Natural killer cell (primary cell): ENCODE data around the gene STK4. TPM values are rescaled to one million over a fixed set of nuclear protein-coding genes. Genes with fewer than 3 reads are reported as not detected.

Experiments used
- ATAC-seq, 3 donors: fragments of 150-1000 bp in 2 of 3; fragments of 200-7000 bp in 1 of 3; cut with Tn5 transposase; 1 replicate in 1 of 3; 2 replicates in 2 of 3; pipeline ENCODE4 v1.10.0; 2021; ENCODE audit warnings: mild to moderate bottlenecking in 2 of 3, moderate library complexity in 2 of 3
- DNase-seq, 2 donors: peaks; one replicate each; pipeline versions ENCODE4 v3.0.0 to v3.0.0-alpha.2; 2013 to 2021; ENCODE audit warnings: mixed read lengths in 1 of 2
- H3K27ac ChIP-seq: one replicate; pipeline ENCODE4 v1.5.1; 2013; ENCODE audit warnings: mild to moderate bottlenecking, low read length
- H3K27me3 ChIP-seq: one replicate; pipeline ENCODE4 v1.6.1; 2013; ENCODE audit warnings: low read length; ENCODE audit not compliant: control insufficient read depth, insufficient read depth
- H3K36me3 ChIP-seq: one replicate; pipeline ENCODE4 v1.6.1; 2013; ENCODE audit warnings: low read length; ENCODE audit not compliant: control insufficient read depth, insufficient read depth
- H3K4me1 ChIP-seq: one replicate; pipeline ENCODE4 v1.6.1; 2013; ENCODE audit warnings: low read length; ENCODE audit not compliant: control insufficient read depth, insufficient read depth
- H3K4me3 ChIP-seq: one replicate; pipeline ENCODE4 v1.5.1; 2013; ENCODE audit warnings: low read length
- H3K9me3 ChIP-seq: one replicate; pipeline ENCODE4 v1.6.1; 2013; ENCODE audit warnings: low read length; ENCODE audit not compliant: control insufficient read depth, insufficient read depth
- H3K27ac Mint-ChIP-seq, 2 donors: one replicate each; pipeline ENCODE4 v1.8.0; 2022; ENCODE audit warnings: mild to moderate bottlenecking in 2 of 2, mixed read lengths in 2 of 2, moderate library complexity in 1 of 2
- H3K27me3 Mint-ChIP-seq, 2 donors: one replicate each; pipeline ENCODE4 v1.8.0; 2022; ENCODE audit warnings: low read depth in 2 of 2, mixed read lengths in 2 of 2
- H3K36me3 Mint-ChIP-seq: one replicate; pipeline ENCODE4 v1.8.0; 2022; ENCODE audit warnings: mixed read lengths
- H3K4me1 Mint-ChIP-seq, 2 donors: one replicate each; pipeline ENCODE4 v1.8.0; 2022; ENCODE audit warnings: mixed read lengths in 2 of 2
- H3K4me3 Mint-ChIP-seq: one replicate; pipeline ENCODE4 v1.8.0; 2022; ENCODE audit warnings: mild to moderate bottlenecking, moderate library complexity, mixed read lengths
- H3K9me3 Mint-ChIP-seq, 2 donors: one replicate each; pipeline ENCODE4 v1.8.0; 2022; ENCODE audit warnings: mixed read lengths in 2 of 2
- CTCF ChIP-seq: fragments of 200-600 bp; IDR thresholded peaks from one replicate; pipeline ENCODE4 v1.8.0; 2022; ENCODE audit warnings: antibody characterized with exemption
- WGBS: methylation state at CpG from one replicate; pipeline ENCODE4 v1.1.7; 2013; ENCODE audit warnings: missing lambda C conversion rate; ENCODE audit not compliant: insufficient coverage; 5-methylcytosine and 5-hydroxymethylcytosine counted together
- intact Hi-C: fragments of 100-400 bp; cut with micrococcal nuclease; formaldehyde crosslinking; loops from one replicate; pipeline ENCODE4 v1.14.2; 2022
- total RNA-seq, 4 donors: library from RNA; stranded (reverse); fragments of 120-200 nt in 1 of 4; gene quantifications; one replicate each; pipeline versions ENCODE4 v1.2.3 to v1.2.4, GENCODE V29; 2013 to 2022

STK4 gene
- total RNA-seq, 3 donors from 2014 or later (not counting 1 experiment from before 2014, with no cell fraction given) = 351 to 394 (median 366) TPM

GRCh38 chr20:45097485-45098102 is 131.3 kb downstream of the STK4 start:
- no peak overlapping the region for H3K27ac ChIP-seq

GRCh38 chr20:45098103-45098773 is 131.9 kb downstream of the STK4 start:
- Mint-ChIP-seq H3K36me3 (no peaks in the 10 kb centered on the region), H3K4me3 (no peak overlapping the region), H3K4me1 (peaks cover 0 to 9% of the 10 kb centered on the region in 2 donors), H3K27me3 (peaks cover 29 to 37% of the 10 kb centered on the region in 2 donors), H3K9me3 (no peaks in the 10 kb centered on the region), H3K27ac (no peak overlapping the region)
- Histone ChIP-seq H3K4me1 (peaks cover 4% of the 10 kb centered on the region), H3K27ac (no peak overlapping the region), H3K27me3 (peaks cover 18% of the 10 kb centered on the region), H3K36me3 (no peaks in the 10 kb centered on the region), H3K9me3 (no peaks in the 10 kb centered on the region), H3K4me3 (no peak overlapping the region)
- ATAC-seq (peak in 2 of 3 donors; percentile 30 to 38), DNase-seq (peak in 1 of 2 donors; percentile 59)
- 15% methylated on average over 90 of the region's 91 CpGs for WGBS
- intact Hi-C loops = loop anchor here (5.0 kb wide), 1 partner anchor 141 kb away; no protein-coding TSS in a partner anchor
- TF ChIP-seq CTCF = no peak

More at GRCh38 chr20:45097485-45098102, 131.3 kb downstream of the STK4 start:
- Mint-ChIP-seq H3K4me1 (peaks cover 0 to 12% of the 10 kb centered on the region in 2 donors), H3K27ac (no peak overlapping the region), H3K27me3 (peaks cover 29 to 30% of the 10 kb centered on the region in 2 donors), H3K4me3 (peak overlapping the region; percentile 58), H3K9me3 (no peaks in the 10 kb centered on the region), H3K36me3 (no peaks in the 10 kb centered on the region)
- WGBS = 29% methylated on average over 56 of the region's 56 CpGs
- intact Hi-C loops = loop anchor here (5.0 kb wide), 1 partner anchor 140 kb away; no protein-coding TSS in a partner anchor
- peak in 1 of 2 donors; percentile 70 for DNase-seq
- Histone ChIP-seq H3K9me3 (no peaks in the 10 kb centered on the region), H3K4me1 (peaks cover 4% of the 10 kb centered on the region), H3K27me3 (peaks cover 18% of the 10 kb centered on the region), H3K36me3 (no peaks in the 10 kb centered on the region), H3K4me3 (no peak overlapping the region)
- ATAC-seq = peak; percentile 53 to 76 (median 76)
- TF ChIP-seq CTCF = no peak

- no peak within 1 kb of the TSS for H3K4me3 ChIP-seq
- H3K9me3 Mint-ChIP-seq = no peaks in the 10 kb centered on the region
- no peak for DNase-seq
- H3K36me3 Mint-ChIP-seq = no peaks in the 10 kb centered on the region
- TF ChIP-seq CTCF = no peak
- no peaks in the 10 kb centered on the region for H3K9me3 ChIP-seq
- peaks cover 34 to 51% of the 10 kb centered on the region in 2 donors for H3K27me3 Mint-ChIP-seq
- peaks cover 4% of the 10 kb centered on the region for H3K4me1 ChIP-seq
- ATAC-seq = no peak
- no peak within 1 kb of the TSS for H3K27ac Mint-ChIP-seq
- peak within 1 kb of the TSS; percentile 18 for H3K4me3 Mint-ChIP-seq
- H3K36me3 ChIP-seq = no peaks in the 10 kb centered on the region
- H3K4me1 Mint-ChIP-seq = peaks cover 0 to 9% of the 10 kb centered on the region in 2 donors
- intact Hi-C loops = no loop called here
- 7% methylated on average over 36 of the region's 38 CpGs for WGBS
- no peak within 1 kb of the TSS for H3K27ac ChIP-seq
- peaks cover 18% of the 10 kb centered on the region for H3K27me3 ChIP-seq
Observed at GRCh38 chr20:45100563-45101245, 134.4 kb downstream of the STK4 start, which contains the start of gene KCNS1. KCNS1 (minus strand) TSS chr20:45101127; CDS start chr20:45099236, 1,891 bp downstream.
